ENCODE results near the gene CLEC1A.

CLEC1A gene

GRCh38 chr12:10113920-10114319, 15.1 kb upstream of the CLEC1A start:
- WGBS, result no CpG with 5 or more reads among the region's 1 CpG
- DNase-seq, result no peak
- Histone ChIP-seq H4K91ac (ENCODE audit: low read length) (no peak overlapping the region), H2BK15ac (ENCODE audit: low read depth, poor library complexity, severe bottlenecking) (no peak overlapping the region), H2BK12ac (ENCODE audit: low read length in 2 of 2) (no peak overlapping the region), H2BK120ac (ENCODE audit: low read depth, low read length) (no peak overlapping the region), H4K8ac (ENCODE audit: low read length) (no peak overlapping the region), H3K4me2 (ENCODE audit: low read length, poor library complexity, severe bottlenecking) (no peak overlapping the region), H3K23ac (ENCODE audit: low read length in 2 of 2) (no peak overlapping the region), H3K4ac (ENCODE audit: low read depth in 1 of 2, low read length in 2 of 2) (no peak overlapping the region), H3K27ac (ENCODE audit: low read length, poor library complexity, severe bottlenecking) (no peak overlapping the region), H3K36me3 (ENCODE audit: control insufficient read depth in 1 of 2, insufficient read depth in 2 of 2, low read depth in 1 of 2, low read length in 2 of 2) (no peaks in the 10 kb centered on the region), H3K4me3 (ENCODE audit: insufficient read depth in 1 of 2, low read depth in 1 of 2, low read length in 2 of 2) (no peak overlapping the region), H2AFZ (ENCODE audit: low read depth, low read length) (no peak overlapping the region), H3K14ac (ENCODE audit: low read length in 2 of 2) (no peak overlapping the region), H2AK5ac (ENCODE audit: low read length, severe bottlenecking) (no peak overlapping the region), H3K79me1 (replicated peaks; ENCODE audit: low read length, poor library complexity, severe bottlenecking) (no peaks in the 10 kb centered on the region), H3K18ac (ENCODE audit: low read depth in 1 of 2, low read length in 2 of 2) (no peak overlapping the region), H3K4me1 (ENCODE audit: control insufficient read depth, insufficient read depth, low read depth, low read length) (no peaks in the 10 kb centered on the region), H3K9me3 (ENCODE audit: control insufficient read depth, low read length) (no peaks in the 10 kb centered on the region), H3K9ac (ENCODE audit: low read length) (no peak overlapping the region), H3K27me3 (ENCODE audit: control insufficient read depth in 1 of 2, insufficient read depth in 1 of 2, low read length in 2 of 2) (no peaks in the 10 kb centered on the region), H2BK5ac (ENCODE audit: low read depth, low read length, poor library complexity, severe bottlenecking) (no peak overlapping the region)

- no peak overlapping the region for H3K4me2 ChIP-seq (ENCODE audit: low read length, poor library complexity, severe bottlenecking)
- H3K18ac ChIP-seq (ENCODE audit: low read depth in 1 of 2, low read length in 2 of 2), result no peak overlapping the region
- H3K4me1 ChIP-seq (ENCODE audit: control insufficient read depth, insufficient read depth, low read depth, low read length), result no peaks in the 10 kb centered on the region
- 89% methylated on average over 1 of the region's 1 CpG for WGBS
- H4K8ac ChIP-seq (ENCODE audit: low read length), result no peak overlapping the region
- no peak overlapping the region for H3K4me3 ChIP-seq (ENCODE audit: insufficient read depth in 1 of 2, low read depth in 1 of 2, low read length in 2 of 2)
- no peaks in the 10 kb centered on the region for H3K27me3 ChIP-seq (ENCODE audit: control insufficient read depth in 1 of 2, insufficient read depth in 1 of 2, low read length in 2 of 2)
- H3K79me1 ChIP-seq (replicated peaks; ENCODE audit: low read length, poor library complexity, severe bottlenecking), result no peaks in the 10 kb centered on the region
- no peak overlapping the region for H2BK120ac ChIP-seq (ENCODE audit: low read depth, low read length)
- H3K9ac ChIP-seq (ENCODE audit: low read length), result no peak overlapping the region
- no peak overlapping the region for H3K14ac ChIP-seq (ENCODE audit: low read length in 2 of 2)
- H2BK12ac ChIP-seq (ENCODE audit: low read length in 2 of 2), result no peak overlapping the region
- no peak overlapping the region for H2BK5ac ChIP-seq (ENCODE audit: low read depth, low read length, poor library complexity, severe bottlenecking)
- H2BK15ac ChIP-seq (ENCODE audit: low read depth, poor library complexity, severe bottlenecking), result no peak overlapping the region
- no peak for DNase-seq
- H2AK5ac ChIP-seq (ENCODE audit: low read length, severe bottlenecking), result no peak overlapping the region
- no peak overlapping the region for H3K4ac ChIP-seq (ENCODE audit: low read depth in 1 of 2, low read length in 2 of 2)
- no peak overlapping the region for H4K91ac ChIP-seq (ENCODE audit: low read length)
- H2AFZ ChIP-seq (ENCODE audit: low read depth, low read length), result no peak overlapping the region
- no peak overlapping the region for H3K23ac ChIP-seq (ENCODE audit: low read length in 2 of 2)
- H3K36me3 ChIP-seq (ENCODE audit: control insufficient read depth in 1 of 2, insufficient read depth in 2 of 2, low read depth in 1 of 2, low read length in 2 of 2), result no peaks in the 10 kb centered on the region
- H3K9me3 ChIP-seq (ENCODE audit: control insufficient read depth, low read length), result no peaks in the 10 kb centered on the region
- no peak overlapping the region for H3K27ac ChIP-seq (ENCODE audit: low read length, poor library complexity, severe bottlenecking)
Measured at GRCh38 chr12:10113075-10113474, 14.3 kb upstream of the CLEC1A start.

GRCh38 chr12:10111451-10111850, 12.7 kb upstream of the CLEC1A start:
- H3K27ac ChIP-seq (ENCODE audit: low read length, poor library complexity, severe bottlenecking), result no peak overlapping the region
- no peak overlapping the region for H3K4ac ChIP-seq (ENCODE audit: low read depth in 1 of 2, low read length in 2 of 2)
- H2BK15ac ChIP-seq (ENCODE audit: low read depth, poor library complexity, severe bottlenecking), result no peak overlapping the region
- H3K9me3 ChIP-seq (ENCODE audit: control insufficient read depth, low read length), result no peaks in the 10 kb centered on the region
- 95% methylated on average over 38 of the region's 38 CpGs for WGBS
- no peak overlapping the region for H2AK5ac ChIP-seq (ENCODE audit: low read length, severe bottlenecking)
- no peak overlapping the region for H4K91ac ChIP-seq (ENCODE audit: low read length)
- H2BK12ac ChIP-seq (ENCODE audit: low read length in 2 of 2), result no peak overlapping the region
- no peak overlapping the region for H2BK5ac ChIP-seq (ENCODE audit: low read depth, low read length, poor library complexity, severe bottlenecking)
- no peak overlapping the region for H3K4me3 ChIP-seq (ENCODE audit: insufficient read depth in 1 of 2, low read depth in 1 of 2, low read length in 2 of 2)
- H4K8ac ChIP-seq (ENCODE audit: low read length), result no peak overlapping the region
- no peak overlapping the region for H2AFZ ChIP-seq (ENCODE audit: low read depth, low read length)
- H2BK120ac ChIP-seq (ENCODE audit: low read depth, low read length), result no peak overlapping the region
- H3K23ac ChIP-seq (ENCODE audit: low read length in 2 of 2), result no peak overlapping the region
- no peaks in the 10 kb centered on the region for H3K27me3 ChIP-seq (ENCODE audit: control insufficient read depth in 1 of 2, insufficient read depth in 1 of 2, low read length in 2 of 2)
- no peak overlapping the region for H3K9ac ChIP-seq (ENCODE audit: low read length)
- H3K4me1 ChIP-seq (ENCODE audit: control insufficient read depth, insufficient read depth, low read depth, low read length), result no peaks in the 10 kb centered on the region
- H3K36me3 ChIP-seq (ENCODE audit: control insufficient read depth in 1 of 2, insufficient read depth in 2 of 2, low read depth in 1 of 2, low read length in 2 of 2), result no peaks in the 10 kb centered on the region
- DNase-seq, result no peak
- H3K79me1 ChIP-seq (replicated peaks; ENCODE audit: low read length, poor library complexity, severe bottlenecking), result no peaks in the 10 kb centered on the region
- H3K14ac ChIP-seq (ENCODE audit: low read length in 2 of 2), result no peak overlapping the region
- H3K18ac ChIP-seq (ENCODE audit: low read depth in 1 of 2, low read length in 2 of 2), result no peak overlapping the region
- no peak overlapping the region for H3K4me2 ChIP-seq (ENCODE audit: low read length, poor library complexity, severe bottlenecking)

GRCh38 chr12:10110256-10110844, 11.6 kb upstream of the CLEC1A start:
- H3K23ac ChIP-seq (ENCODE audit: low read length in 2 of 2), result no peak overlapping the region
- H2AK5ac ChIP-seq (ENCODE audit: low read length, severe bottlenecking), result no peak overlapping the region
- no peak overlapping the region for H3K4ac ChIP-seq (ENCODE audit: low read depth in 1 of 2, low read length in 2 of 2)
- H3K36me3 ChIP-seq (ENCODE audit: control insufficient read depth in 1 of 2, insufficient read depth in 2 of 2, low read depth in 1 of 2, low read length in 2 of 2), result no peaks in the 10 kb centered on the region
- H3K18ac ChIP-seq (ENCODE audit: low read depth in 1 of 2, low read length in 2 of 2), result no peak overlapping the region
- H3K4me3 ChIP-seq (ENCODE audit: insufficient read depth in 1 of 2, low read depth in 1 of 2, low read length in 2 of 2), result no peak overlapping the region
- H4K8ac ChIP-seq (ENCODE audit: low read length), result no peak overlapping the region
- no peak overlapping the region for H2BK15ac ChIP-seq (ENCODE audit: low read depth, poor library complexity, severe bottlenecking)
- no peak overlapping the region for H3K27ac ChIP-seq (ENCODE audit: low read length, poor library complexity, severe bottlenecking)
- no peak overlapping the region for H3K9ac ChIP-seq (ENCODE audit: low read length)
- H2BK5ac ChIP-seq (ENCODE audit: low read depth, low read length, poor library complexity, severe bottlenecking), result no peak overlapping the region
- no peak overlapping the region for H3K14ac ChIP-seq (ENCODE audit: low read length in 2 of 2)
- DNase-seq, result no peak
- H3K4me2 ChIP-seq (ENCODE audit: low read length, poor library complexity, severe bottlenecking), result no peak overlapping the region
- H4K91ac ChIP-seq (ENCODE audit: low read length), result no peak overlapping the region
- H2BK120ac ChIP-seq (ENCODE audit: low read depth, low read length), result no peak overlapping the region
- no peaks in the 10 kb centered on the region for H3K9me3 ChIP-seq (ENCODE audit: control insufficient read depth, low read length)
- H3K4me1 ChIP-seq (ENCODE audit: control insufficient read depth, insufficient read depth, low read depth, low read length), result no peaks in the 10 kb centered on the region
- H2BK12ac ChIP-seq (ENCODE audit: low read length in 2 of 2), result no peak overlapping the region
- no peaks in the 10 kb centered on the region for H3K27me3 ChIP-seq (ENCODE audit: control insufficient read depth in 1 of 2, insufficient read depth in 1 of 2, low read length in 2 of 2)
- no peaks in the 10 kb centered on the region for H3K79me1 ChIP-seq (replicated peaks; ENCODE audit: low read length, poor library complexity, severe bottlenecking)
- H2AFZ ChIP-seq (ENCODE audit: low read depth, low read length), result no peak overlapping the region
- 87% methylated on average over 2 of the region's 2 CpGs for WGBS

Data from mesenchymal stem cell (in vitro differentiated cells and primary cell).